Activated gamma-delta T cell (primary cell): ENCODE measurements around the gene IL24.
"Not testable (repeated sequence)": the region's sequence is repeated elsewhere in the genome, so short reads cannot be mapped to it uniquely, and the experiment has no call there.

Experiments used
- DNase-seq: peaks from one replicate; lab custom pipeline; 2025; lab: John Stamatoyannopoulos, UW
- total RNA-seq, 2 donors: gene quantifications; one replicate each; lab custom pipeline; 2026; lab: John Stamatoyannopoulos, UW

Gene IL24, protein sequence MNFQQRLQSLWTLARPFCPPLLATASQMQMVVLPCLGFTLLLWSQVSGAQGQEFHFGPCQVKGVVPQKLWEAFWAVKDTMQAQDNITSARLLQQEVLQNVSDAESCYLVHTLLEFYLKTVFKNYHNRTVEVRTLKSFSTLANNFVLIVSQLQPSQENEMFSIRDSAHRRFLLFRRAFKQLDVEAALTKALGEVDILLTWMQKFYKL
- 0 reads per million in 2 donors for total RNA-seq

DNA sequence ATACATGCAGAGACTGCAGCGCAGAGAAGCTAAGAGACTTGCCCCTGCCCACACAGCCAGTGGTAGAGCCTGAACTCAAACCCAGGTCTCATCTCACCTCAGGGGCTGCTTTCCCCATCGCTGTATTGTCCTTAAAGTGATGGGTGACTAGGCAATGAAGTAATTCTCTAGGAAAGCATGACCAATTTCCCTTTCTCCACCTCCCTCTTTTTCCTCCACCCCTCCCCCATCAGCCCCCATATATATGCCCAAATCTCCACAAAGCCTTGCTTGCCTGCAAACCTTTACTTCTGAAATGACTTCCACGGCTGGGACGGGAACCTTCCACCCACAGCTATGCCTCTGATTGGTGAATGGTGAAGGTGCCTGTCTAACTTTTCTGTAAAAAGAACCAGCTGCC is at the start of gene IL24:
IL24 (plus strand) TSS at position 269 of the 400 bp plus-strand sequence. CDS start 390 bp downstream, outside the sequence.
- no peak for DNase-seq

DNA sequence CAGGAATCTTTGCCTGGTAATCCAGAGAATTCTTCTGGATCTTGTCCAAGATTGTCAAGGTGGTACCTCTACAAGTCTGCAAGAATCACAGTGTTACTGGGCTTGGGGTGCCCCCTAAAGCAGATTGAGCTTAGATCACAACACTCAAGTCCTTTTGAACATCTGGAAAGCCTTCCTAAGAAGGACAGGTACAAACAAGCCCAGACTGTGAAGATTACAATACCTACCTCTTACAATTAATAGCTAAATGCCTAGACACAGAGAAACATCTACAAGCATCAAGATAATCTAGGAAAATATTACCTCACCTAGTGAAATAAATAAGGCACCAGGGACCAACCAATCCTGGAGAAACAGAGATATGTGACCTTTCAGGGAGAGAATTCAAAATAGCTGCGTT is 49.3 kb upstream of the IL24 start:
- no peak for DNase-seq

DNA sequence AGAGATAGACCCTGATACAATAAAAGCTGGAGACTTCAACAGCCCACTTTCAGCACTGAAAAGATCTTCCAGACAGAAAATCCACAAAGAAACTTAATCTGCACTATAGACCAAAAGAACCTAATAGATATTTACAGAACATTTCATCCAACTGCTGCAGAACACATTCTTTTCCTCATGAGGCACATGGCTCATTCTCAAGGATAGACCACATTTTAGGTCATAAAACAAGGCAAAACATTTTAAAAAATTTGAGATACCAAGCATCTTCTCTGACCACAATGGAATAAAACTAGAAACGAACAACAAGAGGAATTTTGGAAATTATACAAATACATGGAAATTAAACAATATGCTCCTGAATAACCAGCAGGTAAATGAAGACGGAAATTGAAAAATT is 46.8 kb upstream of the IL24 start:
- DNase-seq, result no peak

DNA sequence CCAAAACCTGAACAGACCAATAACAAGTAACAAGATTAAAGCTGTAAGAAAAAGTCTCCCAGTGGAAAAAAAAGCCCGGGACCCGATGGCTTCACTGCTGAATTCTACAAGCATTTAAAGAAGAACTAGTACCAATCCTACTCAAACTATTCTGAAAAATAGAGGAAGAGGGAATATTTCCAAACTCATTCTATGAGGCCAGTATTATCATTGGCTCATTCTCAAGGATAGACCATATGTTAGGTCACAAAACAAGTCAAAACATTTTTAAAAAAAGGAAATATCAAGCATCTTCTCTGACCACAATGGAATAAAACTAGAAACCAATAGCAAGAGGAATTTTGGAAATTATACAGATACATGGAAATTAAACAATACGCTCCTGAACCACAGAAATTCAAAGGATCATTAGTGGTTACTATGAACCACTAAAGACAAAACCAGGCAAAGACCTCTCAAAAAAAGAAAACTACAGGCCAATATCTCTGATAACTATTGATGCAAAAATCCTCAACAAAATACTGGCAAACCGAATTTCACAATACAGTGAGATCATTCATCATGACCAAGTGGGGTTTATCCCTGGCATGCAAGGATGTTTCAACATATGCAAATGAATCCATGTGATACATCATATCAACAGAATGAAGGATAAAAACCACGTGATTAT is 45.8 kb upstream of the IL24 start:
- DNase-seq, result no peak

DNA sequence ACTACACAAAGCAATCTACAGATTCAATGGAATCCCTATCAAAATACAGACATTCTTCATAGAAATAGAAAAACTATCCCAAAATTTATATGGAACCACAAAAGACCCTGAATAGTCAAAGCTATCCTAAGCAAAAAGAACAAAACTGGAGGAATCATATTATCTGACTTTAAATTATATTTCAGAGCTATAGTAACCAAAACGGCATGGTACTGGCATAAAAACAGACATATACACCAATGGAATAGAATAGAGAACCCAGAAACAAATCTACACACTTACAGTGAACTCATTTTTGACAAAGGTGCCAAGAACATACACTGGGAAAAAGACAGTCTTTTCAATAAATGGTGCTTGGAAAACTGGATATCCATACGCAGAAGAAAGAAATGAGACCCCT is 44.6 kb upstream of the IL24 start:
- not testable (repeated sequence) for DNase-seq

DNA sequence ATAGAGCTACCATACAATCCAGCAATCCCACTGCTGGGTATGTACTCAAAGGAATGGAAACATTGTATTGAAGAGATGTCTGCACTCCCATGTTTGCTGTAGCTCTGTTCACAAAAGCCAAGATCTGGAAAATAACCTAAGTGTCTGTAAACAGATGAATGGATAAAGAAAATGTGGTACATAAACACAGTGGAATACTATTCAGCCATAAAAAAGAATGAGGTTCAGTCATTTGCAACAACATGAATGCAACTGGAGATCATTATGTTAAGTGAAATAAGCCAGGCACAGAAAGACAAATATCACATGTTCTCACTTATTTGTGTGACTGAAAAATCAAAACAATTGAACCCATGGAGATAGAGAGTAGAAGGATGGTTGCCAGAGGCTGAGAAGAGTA is 43.5 kb upstream of the IL24 start:
- not testable (repeated sequence) for DNase-seq

DNA sequence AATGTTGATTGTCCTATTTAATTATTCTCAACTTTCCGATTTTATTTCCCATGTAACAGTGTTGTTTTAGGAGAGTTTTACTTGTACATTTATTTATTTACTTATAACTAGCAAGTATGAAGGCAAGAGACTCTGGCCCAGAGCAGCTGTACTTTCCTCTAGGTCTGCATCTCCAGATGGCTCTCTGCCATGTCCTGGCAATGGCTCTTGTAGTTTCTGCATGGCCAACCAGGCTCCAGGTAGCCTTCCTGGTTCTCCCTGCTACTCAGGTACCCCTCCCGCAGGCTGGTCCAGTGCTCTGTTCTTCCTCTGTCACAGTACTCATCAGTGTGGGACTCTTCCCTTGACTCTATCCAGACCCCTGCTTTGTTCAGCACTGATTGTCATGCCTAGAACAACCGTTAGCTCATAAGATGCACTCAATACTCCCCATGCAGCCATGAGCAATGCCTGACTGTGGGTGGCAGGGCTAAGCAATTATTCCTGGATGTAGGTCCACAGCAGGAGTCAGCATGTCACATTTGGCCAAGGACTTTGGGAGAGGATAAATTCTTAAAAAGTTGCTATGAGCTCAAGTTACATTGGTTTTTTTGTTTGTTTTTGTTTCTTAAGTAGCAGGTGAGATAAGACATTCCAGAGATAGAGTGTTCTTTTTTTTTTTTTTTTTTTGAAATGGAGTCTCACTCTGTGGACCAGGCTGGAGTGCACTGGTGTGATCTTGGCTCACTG is 42.7 kb upstream of the IL24 start:
- no peak for DNase-seq

DNA sequence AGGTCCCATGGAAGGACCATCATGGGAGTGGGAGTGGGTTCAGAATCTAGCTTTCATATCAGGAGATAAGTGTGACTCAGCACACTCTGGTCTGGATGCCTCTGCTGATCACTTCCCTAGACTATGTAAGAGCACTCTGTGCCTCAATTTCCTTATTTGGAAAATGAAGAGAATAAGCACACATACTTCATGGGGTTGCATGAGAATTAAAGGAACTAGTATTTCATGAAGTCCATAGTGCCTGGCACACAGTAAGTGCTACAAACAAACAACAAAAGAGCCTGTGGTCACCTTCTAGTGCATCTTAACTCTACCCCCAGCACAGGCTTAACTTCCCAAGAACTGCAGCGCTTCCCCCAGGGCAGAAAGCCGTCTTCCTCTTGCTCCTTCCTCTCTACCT is 41.4 kb upstream of the IL24 start:
- DNase-seq, result no peak

DNA sequence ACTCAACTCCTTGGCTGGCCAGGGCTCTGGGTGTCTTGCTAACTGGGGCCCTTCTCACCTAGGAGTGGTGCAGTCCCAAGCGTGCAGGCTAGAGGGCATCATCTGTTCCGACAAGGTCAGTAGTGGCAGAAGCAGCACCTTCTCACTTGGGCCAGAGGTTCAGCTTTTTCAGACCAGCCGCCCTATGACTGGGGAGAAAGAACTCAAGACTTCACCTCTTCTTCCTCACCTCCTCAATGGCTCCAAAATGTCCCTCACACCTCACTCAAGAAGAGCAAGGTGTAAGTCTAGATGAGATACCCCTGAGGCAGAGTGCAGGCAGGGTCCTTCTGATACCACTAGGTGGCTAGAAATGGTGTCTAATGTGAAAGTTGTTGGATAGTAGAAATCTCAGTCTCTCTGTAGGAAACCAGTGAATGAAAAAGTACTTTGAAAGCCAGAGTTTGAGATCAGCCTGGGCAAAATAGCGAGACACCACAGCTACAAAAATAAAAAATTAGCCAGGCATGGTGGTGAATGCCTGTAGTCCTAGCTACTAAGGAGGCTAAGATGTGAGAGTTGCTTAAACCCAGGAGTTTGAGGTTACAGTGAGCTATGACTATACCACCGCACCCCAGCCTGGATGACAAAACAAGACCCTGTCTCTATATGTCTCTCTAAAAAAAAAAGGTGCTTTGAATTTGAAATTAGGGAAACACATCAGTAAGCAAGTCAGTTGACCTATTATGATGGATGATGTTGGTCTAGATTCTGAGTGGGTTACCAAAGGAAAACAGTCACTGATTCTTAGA is 40.4 kb upstream of the IL24 start:
- no peak for DNase-seq

DNA sequence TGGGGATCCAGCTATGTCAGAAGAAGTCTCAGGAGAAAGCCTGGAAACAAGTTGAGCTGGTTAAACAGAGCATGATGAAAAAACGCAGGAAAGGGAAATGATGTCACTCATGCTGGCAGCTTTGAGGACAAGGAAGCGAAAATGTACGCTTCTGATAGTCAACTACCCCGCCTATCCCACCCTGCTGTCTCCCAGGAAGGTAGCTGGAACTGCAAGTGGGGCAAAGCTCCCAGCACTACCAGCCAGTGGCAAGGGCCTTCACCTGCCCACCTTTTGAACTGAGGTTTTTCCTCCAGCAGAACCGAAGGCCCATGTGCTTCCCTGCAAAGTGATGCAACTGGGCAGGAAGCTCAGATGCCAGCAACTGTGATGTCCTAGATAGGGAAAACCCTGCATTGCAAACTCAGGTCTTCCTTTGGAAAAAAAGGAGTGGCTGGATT is 38.1 kb upstream of the IL24 start:
- no peak for DNase-seq

DNA sequence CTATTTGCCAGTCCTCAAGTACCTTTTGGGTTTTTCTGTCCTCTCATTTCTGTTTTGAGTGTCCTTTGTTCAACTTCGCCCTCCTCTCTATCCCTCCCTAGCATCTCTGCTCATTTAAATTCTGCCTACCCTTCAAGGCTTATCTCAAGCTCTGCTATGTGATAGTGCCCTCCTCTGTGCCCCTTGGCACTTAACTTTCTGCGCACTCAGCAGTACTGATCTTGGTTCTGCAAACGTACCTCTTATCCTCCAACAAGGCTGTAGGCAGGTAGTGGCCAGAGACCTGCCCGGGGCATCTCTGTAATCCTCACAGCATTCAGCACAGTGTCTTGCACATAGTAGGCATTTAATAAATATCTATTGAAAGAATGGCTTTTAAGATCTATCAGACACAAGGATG is 37.1 kb upstream of the IL24 start:
- no peak for DNase-seq

DNA sequence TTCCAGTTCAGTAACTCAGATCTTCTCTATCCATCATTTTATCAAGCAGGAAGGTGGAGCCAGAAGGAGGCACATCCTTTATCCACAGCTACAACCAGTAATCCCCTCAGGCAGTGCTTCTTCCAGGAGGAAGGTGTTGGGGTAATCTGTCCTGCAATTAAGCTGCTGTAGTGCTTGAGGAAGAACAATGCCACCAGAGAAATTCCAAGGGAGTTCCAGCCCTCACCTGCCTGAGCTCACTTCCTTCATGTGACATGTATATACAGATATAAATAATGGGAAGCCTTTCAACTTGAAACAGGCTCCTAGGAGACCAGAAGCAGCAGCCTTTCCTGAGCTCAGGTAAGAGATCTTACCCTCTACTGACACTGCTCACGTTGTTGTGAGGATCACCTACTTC is 34.0 kb upstream of the IL24 start:
- no peak for DNase-seq

DNA sequence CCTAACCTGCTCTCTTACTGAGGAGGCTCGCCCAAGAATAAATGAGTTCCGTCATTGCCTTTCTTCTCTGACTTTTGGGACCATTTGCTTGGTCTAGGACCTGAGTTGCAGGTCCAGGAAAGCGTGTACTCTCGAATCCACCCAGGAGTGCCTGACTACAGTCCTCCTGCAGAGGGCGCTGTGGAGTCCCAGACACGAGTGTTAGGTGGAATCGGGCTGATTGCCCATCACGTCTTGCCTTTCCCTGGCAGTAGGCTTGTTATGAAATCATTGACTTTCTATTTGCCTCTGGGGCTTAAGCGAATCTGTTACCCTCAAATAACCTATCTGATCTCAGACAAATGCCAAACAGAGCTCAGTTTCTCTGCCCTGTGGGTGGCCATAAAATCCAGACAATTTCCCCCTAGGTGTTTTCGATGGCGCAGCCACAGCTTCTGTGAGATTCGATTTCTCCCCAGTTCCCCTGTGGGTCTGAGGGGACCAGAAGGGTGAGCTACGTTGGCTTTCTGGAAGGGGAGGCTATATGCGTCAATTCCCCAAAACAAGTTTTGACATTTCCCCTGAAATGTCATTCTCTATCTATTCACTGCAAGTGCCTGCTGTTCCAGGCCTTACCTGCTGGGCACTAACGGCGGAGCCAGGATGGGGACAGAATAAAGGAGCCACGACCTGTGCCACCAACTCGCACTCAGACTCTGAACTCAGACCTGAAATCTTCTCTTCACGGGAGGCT is 32.1 kb upstream of the IL24 start, which contains the start of gene IL20:
IL20 (plus strand) TSS at position 685 of the 733 bp plus-strand sequence. CDS start 230 bp downstream, outside the sequence.
- no peak for DNase-seq

DNA sequence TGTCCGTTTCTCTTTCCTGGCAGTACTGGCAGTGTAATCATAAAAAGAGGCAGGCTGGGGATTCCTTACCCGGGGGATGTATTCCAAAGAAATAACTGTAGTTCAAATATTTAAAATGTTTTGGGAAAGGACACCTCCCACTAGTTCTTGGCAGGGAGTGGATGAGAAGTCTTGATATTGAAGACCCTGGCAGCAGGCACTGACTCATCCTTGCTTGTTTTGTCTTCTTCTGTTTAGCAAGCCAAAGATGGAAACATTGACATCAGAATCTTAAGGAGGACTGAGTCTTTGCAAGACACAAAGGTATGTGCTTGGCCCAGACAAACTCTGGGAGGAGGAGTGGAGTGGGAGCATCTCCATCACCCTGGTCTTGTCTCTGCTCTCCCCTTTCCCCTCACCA is 31.2 kb upstream of the IL24 start:
- DNase-seq, result no peak

DNA sequence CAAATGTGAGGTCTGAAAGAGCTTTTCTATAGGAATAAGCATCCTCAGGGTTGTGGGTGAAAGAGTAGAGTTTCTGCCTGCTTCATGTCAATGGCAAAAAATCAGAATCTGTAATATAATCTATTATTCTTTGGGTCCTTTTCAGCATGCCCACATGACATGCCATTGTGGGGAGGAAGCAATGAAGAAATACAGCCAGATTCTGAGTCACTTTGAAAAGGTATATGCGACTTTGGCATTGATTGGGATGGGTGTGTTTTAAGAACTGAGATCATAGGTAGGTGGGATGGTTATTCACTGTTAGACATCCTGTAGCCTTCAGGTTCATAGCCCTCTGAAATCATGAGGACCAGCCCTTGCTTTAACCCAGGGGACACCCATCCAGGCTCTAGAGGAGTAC is 30.0 kb upstream of the IL24 start:
- DNase-seq, result no peak

DNA sequence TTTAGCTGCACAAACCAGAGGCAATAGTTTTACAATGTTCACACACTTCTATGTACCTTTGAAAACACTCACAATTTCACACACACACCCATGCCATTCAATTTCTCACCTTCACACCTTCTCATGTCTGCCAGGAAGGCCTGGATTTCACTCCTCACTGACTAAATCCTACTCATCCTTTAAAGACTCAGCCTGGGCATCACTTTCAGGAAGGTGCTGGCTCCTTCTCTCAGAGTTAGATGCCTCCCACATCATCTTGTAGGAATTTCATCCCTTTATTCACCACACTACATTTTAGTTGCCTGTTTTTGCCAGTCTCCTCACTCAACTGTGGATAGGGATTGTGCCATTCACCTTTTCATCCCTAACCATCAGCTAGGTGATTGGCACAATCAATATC is 29.5 kb upstream of the IL24 start:
- no peak for DNase-seq

DNA sequence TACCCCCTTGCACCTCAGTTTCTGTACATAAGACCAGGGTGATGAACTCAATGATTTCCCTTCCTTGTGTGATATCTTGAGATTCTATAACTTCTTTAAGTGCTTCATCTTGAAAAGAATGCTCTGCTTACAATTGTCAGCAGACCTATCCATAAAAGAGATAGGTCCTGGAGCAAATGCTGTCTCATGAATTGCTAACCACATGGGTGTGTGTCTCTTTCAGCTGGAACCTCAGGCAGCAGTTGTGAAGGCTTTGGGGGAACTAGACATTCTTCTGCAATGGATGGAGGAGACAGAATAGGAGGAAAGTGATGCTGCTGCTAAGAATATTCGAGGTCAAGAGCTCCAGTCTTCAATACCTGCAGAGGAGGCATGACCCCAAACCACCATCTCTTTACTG is 29.0 kb upstream of the IL24 start:
- DNase-seq, result no peak

DNA sequence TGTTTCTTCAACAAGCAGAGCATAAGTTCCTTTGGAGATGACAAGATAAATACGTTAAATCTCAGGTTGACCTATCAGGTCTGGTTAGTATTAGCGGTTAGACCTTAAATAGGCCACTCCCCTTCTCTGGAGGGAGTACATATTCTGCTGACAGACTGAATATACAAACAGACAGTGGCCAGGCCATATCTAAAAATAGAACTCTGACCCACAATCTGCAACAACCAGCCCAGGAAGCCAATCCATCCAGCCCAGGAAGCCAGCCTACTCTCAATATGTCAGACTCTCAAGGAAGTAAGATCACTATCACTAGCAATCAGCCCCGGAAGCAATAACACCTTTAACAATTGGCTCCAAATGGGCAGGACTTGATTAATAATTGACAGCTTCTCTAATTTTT is 25.1 kb upstream of the IL24 start:
- no peak for DNase-seq

DNA sequence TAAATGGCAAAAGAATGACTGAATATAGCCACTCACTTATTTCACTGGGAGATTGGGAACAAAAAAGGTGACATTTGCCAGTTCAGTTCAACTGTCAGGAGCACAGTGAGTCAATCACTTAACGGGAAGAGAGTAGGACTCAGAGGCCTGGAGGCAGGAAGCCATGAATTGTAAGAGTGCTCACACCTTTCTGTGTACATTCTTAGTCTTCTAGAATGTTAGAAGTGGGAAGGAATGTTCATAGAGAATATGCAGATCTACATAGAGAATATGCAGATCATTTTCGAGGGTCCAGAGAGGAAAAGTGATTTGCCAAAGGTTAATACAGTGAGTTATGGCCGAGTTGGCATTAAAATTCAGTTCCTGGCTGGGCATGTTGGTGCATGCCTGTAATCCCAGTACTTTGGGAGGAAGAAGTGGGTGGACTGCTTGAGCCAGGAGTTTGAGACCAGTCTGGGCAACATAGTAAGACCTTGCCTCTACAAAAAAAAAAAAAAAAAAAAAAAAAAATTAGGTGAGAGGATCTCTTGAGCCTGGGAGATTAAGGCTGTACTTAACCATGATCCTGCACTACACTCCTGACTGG is 23.5 kb upstream of the IL24 start:
- DNase-seq, result no peak

DNA sequence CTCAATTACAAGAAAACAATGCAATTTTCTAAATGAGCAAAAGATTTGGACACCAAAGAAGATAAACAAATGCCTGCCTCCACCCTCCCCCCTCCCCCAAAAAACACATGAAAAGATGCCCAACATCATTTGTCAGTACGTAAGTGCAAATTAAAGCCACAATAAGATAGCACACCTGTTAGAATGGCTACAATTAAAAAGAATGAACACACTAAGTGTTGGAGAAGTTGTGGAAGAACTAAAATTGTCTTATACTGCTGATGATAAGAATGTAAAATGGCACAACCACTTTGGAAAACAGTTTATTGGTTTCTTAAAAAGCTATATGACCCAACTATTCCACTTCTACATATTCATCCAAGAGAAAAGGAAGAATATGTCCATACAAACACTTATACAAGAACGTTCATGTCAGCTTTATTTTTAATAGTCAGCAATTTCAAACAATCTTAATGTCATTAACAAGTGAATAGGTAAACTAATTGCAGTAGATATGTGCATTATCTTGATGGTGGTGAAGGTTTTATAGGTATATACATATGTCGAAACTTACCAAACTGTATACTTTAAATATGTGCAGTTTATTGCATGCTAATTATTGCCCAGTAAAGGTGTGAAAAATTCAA is 21.4 kb upstream of the IL24 start:
- DNase-seq, result no peak

DNA sequence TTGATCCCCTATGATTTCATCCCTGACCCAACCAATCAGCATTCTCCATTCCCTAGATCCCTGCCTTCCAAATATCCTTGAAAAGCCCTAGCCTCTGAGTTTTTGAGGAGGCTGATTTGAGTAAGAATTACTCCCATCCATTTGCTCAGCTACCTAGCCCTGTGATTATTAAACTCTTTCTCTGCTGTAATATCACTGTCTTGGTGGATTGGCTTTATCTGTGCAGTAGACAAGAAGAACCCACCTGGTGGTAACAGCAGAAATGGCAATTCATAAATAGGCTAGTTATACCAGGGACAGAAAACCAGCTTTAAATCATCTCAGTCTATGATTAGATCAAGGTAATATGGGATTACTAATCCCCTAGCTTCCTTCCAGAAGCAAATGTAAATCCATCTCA is 18.8 kb upstream of the IL24 start:
- DNase-seq, result no peak
